ENCODE data around the gene DCUN1D1. TPM values are rescaled to one million over a fixed set of nuclear protein-coding genes. Genes with fewer than 3 reads are reported as not detected.

The DCUN1D1 gene
- total RNA-seq, 1 donor from 2014 or later, result 54.4 TPM

DNA sequence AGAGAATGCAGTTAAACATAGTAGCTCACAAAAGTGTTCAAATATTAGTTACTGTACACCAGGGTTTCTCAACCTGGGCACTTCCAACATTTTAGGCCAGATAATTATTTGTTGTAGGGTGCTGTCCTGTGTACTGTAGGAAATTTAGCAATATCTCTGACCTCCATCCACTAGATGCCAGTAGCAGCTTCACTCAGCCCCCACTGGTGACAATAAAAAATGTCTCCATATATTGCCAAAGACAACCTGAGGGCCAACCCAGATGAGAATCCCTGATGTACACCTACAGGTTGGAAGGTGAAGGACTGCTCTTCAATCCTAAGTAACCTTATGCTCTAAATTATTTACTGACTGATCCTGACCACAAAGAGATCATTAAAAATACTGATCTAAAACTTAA, 32.5 kb downstream of the DCUN1D1 start:
- no peak for DNase-seq (ENCODE audit: extremely low spot score, unreplicated experiment)
- H3K4me3 Mint-ChIP-seq, result no peak overlapping the region
- H3K9me3 Mint-ChIP-seq, result peaks cover 11% of the 10 kb centered on the region

DNA sequence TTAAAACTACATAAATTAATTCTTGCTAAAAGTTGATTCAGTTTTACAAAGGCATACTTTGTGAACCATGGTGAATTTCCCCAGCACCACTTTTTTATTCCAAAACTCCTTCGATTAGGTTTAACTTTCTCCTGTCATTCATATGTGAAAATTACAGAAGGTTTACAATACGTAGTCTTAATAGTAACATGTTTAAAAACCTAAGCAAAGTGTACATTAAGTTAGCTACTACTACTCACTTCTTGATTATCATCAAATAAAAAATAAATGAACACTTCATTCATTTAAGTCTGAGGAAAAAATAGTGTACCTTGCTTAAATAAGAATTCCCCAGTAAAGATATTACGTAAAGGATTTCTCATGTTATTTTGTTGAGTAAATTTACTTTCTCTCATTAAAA, 38.6 kb downstream of the DCUN1D1 start:
- DNase-seq (ENCODE audit: extremely low spot score, unreplicated experiment), result no peak
- Mint-ChIP-seq H3K27me3 (no peaks in the 10 kb centered on the region), H3K9me3 (no peaks in the 10 kb centered on the region), H3K27ac (no peak overlapping the region), H3K36me3 (peaks cover 20% of the 10 kb centered on the region), H3K4me3 (no peak overlapping the region), H3K4me1 (ENCODE audit: unreplicated experiment) (no peaks in the 10 kb centered on the region)
- TF ChIP-seq, protein P1, sequence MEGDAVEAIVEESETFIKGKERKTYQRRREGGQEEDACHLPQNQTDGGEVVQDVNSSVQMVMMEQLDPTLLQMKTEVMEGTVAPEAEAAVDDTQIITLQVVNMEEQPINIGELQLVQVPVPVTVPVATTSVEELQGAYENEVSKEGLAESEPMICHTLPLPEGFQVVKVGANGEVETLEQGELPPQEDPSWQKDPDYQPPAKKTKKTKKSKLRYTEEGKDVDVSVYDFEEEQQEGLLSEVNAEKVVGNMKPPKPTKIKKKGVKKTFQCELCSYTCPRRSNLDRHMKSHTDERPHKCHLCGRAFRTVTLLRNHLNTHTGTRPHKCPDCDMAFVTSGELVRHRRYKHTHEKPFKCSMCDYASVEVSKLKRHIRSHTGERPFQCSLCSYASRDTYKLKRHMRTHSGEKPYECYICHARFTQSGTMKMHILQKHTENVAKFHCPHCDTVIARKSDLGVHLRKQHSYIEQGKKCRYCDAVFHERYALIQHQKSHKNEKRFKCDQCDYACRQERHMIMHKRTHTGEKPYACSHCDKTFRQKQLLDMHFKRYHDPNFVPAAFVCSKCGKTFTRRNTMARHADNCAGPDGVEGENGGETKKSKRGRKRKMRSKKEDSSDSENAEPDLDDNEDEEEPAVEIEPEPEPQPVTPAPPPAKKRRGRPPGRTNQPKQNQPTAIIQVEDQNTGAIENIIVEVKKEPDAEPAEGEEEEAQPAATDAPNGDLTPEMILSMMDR (conservative IDR thresholded peaks at IDR 0.05), result no peak

More for the DNA sequence above, 32.5 kb downstream of the DCUN1D1 start:
- Mint-ChIP-seq H3K27ac (no peak overlapping the region), H3K4me1 (ENCODE audit: unreplicated experiment) (no peaks in the 10 kb centered on the region), H3K27me3 (no peaks in the 10 kb centered on the region), H3K36me3 (peaks cover 46% of the 10 kb centered on the region)
- TF ChIP-seq, protein P1 (conservative IDR thresholded peaks at IDR 0.05), result no peak

- Mint-ChIP-seq H3K27me3 (no peaks in the 10 kb centered on the region), H3K36me3 (peaks cover 13% of the 10 kb centered on the region), H3K27ac (no peak overlapping the region), H3K9me3 (no peaks in the 10 kb centered on the region), H3K4me1 (ENCODE audit: unreplicated experiment) (peaks cover 4% of the 10 kb centered on the region), H3K4me3 (no peak overlapping the region)
- no peak for DNase-seq (ENCODE audit: extremely low spot score, unreplicated experiment)
- TF ChIP-seq, protein P1 (conservative IDR thresholded peaks at IDR 0.05), result no peak
Measured at GRCh38 chr3:182940266-182940808, 40.0 kb downstream of the DCUN1D1 start.

- TF ChIP-seq, protein P1 (conservative IDR thresholded peaks at IDR 0.05), result no peak
- DNase-seq (ENCODE audit: extremely low spot score, unreplicated experiment), result no peak
- H3K4me1 Mint-ChIP-seq (ENCODE audit: unreplicated experiment), result peaks cover 4% of the 10 kb centered on the region
- no peak overlapping the region for H3K4me3 Mint-ChIP-seq
- no peaks in the 10 kb centered on the region for H3K27me3 Mint-ChIP-seq
- H3K9me3 Mint-ChIP-seq, result no peaks in the 10 kb centered on the region
- H3K27ac Mint-ChIP-seq, result no peak overlapping the region
- peaks cover 4% of the 10 kb centered on the region for H3K36me3 Mint-ChIP-seq
Measured at GRCh38 chr3:182937293-182938051, 42.9 kb downstream of the DCUN1D1 start.

- no peaks in the 10 kb centered on the region for H3K9me3 Mint-ChIP-seq
- no peak overlapping the region for H3K27ac Mint-ChIP-seq
- H3K4me1 Mint-ChIP-seq (ENCODE audit: unreplicated experiment), result peaks cover 4% of the 10 kb centered on the region
Measured at GRCh38 chr3:182936918-182937285, 43.4 kb downstream of the DCUN1D1 start.

More at GRCh38 chr3:182936918-182937285, 43.4 kb downstream of the DCUN1D1 start:
- DNase-seq (ENCODE audit: extremely low spot score, unreplicated experiment), result no peak
- H3K4me3 Mint-ChIP-seq, result no peak overlapping the region
- no peaks in the 10 kb centered on the region for H3K27me3 Mint-ChIP-seq
- TF ChIP-seq, protein P1 (conservative IDR thresholded peaks at IDR 0.05), result no peak
- H3K36me3 Mint-ChIP-seq, result peaks cover 8% of the 10 kb centered on the region

Measured in type B pancreatic cell (in vitro differentiated cells).